Measurements from ENCODE around the gene ICA1L.

GRCh38 chr2:202780514-202781021 is 91.0 kb downstream of the ICA1L start:
- TF ChIP-seq EZH2 (IDR thresholded peaks at IDR 0.05; ENCODE audit: insufficient read depth, poor library complexity, severe bottlenecking) (no peak), EZH2phosphoT487 (IDR thresholded peaks at IDR 0.05; ENCODE audit: insufficient read depth, low read depth) (no peak)
